ENCODE data around the gene TCERG1.

Gene TCERG1

GRCh38 chr5:146457431-146457830 is 10.3 kb downstream of the TCERG1 start:
- DNase-seq (ENCODE audit: low spot score): no peak

DNA sequence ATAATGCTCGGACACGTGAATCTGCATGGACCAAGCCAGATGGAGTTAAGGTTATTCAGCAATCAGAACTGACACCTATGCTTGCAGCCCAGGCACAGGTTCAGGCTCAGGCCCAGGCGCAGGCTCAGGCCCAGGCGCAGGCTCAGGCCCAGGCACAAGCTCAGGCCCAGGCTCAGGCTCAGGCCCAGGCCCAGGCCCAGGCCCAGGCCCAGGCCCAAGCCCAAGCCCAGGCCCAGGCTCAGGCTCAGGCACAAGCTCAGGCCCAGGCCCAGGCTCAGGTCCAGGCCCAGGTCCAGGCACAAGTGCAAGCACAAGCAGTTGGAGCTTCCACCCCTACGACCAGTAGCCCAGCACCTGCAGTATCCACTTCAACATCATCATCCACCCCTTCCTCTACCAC is 11.8 kb downstream of the TCERG1 start:
- no peak for DNase-seq (ENCODE audit: low spot score)

- no peak for DNase-seq (ENCODE audit: low spot score)
These were observed 14.2 kb downstream of the TCERG1 start for GRCh38 chr5:146461319-146461718.

GRCh38 chr5:146463446-146463845 is 16.3 kb downstream of the TCERG1 start:
- no peak for DNase-seq (ENCODE audit: low spot score)

GRCh38 chr5:146466521-146467349 is 19.6 kb downstream of the TCERG1 start:
- no peak for DNase-seq (ENCODE audit: low spot score)

DNA sequence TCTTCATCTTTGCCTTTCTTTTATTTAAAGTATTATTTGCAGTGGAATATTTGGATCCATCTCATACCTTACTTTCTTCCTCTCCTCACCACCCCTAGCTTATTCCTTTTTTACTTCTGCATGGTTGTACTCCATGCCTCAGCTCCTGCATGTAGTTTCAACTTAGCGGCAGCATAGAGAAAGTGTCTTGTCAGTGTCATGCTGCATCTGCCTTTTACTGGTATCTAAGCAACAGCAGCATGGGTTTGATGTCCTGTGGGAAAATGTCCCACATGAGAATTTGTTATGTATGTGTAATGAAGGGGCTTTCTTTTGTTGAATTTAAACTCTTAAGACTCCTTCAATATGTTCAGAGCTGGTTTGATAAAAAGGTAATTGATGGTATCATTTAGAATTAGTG is 20.6 kb downstream of the TCERG1 start:
- no peak for DNase-seq (ENCODE audit: low spot score)

DNA sequence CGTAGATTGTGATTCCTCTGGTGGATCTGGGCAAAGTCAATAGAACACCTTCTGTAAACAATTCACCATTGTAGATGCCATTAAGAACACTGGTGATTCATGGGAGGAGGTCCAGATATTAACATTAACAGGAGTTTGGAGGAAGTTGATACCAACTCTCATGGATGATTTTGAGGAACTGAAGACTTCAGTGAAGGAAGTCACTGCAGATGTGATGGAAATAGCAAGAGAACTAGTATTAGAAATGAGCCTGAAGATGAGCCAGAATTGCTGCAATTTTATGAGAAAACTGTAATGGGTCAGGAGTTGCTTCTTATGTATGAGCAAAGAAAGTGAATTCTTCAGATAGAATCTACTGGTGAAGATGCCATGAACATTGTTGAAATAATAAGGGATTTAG is 26.9 kb downstream of the TCERG1 start:
- DNase-seq (ENCODE audit: low spot score): no peak

GRCh38 chr5:146475190-146475780 is 28.2 kb downstream of the TCERG1 start:
- DNase-seq (ENCODE audit: low spot score): no peak

- no peak for DNase-seq (ENCODE audit: low spot score)
These were observed 28.8 kb downstream of the TCERG1 start for GRCh38 chr5:146475906-146476305.

DNA sequence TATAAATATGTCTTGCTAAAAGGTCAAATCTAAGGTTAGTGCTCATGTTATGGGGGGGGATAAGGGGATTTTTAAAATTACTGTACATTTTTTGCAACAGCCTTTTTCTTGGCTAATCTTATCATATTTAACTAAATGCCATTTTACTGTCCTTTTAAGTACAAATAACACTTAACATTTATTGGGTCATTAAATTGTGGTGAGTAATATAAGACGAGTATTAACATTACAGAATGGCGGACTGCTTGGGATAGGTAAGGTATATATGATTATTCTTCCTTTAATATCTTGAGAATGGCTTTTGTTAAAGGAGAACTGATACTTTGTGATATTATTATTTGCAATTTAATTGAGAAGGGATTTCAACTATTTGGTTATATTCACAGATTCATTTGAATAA is 35.6 kb downstream of the TCERG1 start:
- DNase-seq (ENCODE audit: low spot score): no peak

DNA sequence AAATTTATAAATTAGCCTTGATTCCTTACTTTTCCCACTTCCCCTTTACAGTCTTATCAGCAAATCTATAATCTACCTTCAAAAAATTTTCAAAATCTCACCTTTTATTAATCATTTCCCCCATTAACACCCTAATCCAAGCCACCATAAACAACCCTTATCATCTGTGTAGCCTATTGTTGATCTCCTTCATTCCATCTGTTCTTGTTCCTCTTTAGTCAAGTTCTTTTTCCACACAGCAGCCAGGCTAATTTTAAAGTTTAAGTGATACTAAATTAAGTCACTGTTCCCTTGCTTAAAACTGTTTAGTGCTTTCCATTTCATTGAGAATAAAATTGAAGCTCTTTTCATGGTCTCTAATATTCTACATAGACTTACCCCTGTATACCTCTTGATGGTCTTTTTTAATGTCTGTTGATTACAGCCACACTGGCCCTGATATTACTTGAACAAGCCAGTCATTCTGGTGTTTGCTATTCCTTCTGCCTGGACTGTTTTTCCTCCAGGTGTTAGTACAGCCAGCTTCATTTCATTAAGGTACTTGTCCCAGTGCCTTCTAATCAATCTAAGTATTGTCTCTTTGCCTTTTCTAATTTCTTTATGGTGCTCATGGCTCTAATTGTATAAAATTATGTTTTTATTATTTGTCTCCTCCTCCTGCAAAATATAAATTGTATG is 37.7 kb downstream of the TCERG1 start:
- DNase-seq (ENCODE audit: low spot score): no peak

GRCh38 chr5:146490089-146490843 is 43.1 kb downstream of the TCERG1 start:
- no peak for DNase-seq (ENCODE audit: low spot score)

DNA sequence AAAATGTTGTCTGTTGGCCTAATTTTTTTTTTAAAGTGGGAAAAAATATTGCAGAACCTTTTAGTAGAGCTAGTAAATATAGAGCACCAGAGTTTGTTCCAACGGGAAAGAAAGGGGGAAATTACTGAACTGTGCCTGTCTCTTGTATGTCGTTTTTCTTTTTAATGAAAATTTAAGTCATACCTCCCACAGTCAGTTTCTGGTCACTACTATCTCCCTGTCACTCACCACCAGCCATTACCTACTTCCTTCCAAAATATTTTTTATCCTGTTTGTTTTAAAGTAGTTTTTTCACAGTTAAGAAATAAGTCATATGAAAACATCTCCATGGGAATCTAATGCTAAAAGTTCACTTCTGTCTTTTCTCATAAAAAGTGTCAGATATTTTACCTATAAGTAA is 47.5 kb downstream of the TCERG1 start:
- DNase-seq (ENCODE audit: low spot score): no peak

GRCh38 chr5:146499680-146500079 is 52.5 kb downstream of the TCERG1 start:
- DNase-seq (ENCODE audit: low spot score): no peak

- no peak for DNase-seq (ENCODE audit: low spot score)
These were observed 60.3 kb downstream of the TCERG1 start for GRCh38 chr5:146507428-146507827.

- DNase-seq (ENCODE audit: low spot score): no peak
These were observed 63.5 kb downstream of the TCERG1 start for GRCh38 chr5:146510559-146511125.

- no peak for DNase-seq (ENCODE audit: low spot score)
These were observed 66.3 kb downstream of the TCERG1 start for GRCh38 chr5:146513462-146513861.

DNA sequence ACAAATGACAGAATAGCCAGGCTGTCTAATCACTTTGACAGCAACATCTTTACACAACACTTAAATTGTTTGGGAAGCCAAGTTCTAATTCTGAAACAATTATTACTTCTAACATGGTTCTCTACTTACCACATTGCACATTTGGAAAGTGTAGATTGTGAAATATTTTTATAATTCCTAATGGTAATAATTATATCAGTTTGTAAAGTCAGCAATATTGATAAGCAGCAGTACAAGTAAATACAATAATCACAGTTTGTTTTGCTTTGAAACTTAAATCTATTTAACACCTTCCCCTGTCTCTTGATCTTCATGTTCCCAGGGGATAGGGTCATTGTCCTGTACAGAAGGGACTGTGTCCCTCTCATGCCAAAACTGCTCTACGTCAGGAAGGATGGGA is 67.4 kb downstream of the TCERG1 start:
- no peak for DNase-seq (ENCODE audit: low spot score)

DNA sequence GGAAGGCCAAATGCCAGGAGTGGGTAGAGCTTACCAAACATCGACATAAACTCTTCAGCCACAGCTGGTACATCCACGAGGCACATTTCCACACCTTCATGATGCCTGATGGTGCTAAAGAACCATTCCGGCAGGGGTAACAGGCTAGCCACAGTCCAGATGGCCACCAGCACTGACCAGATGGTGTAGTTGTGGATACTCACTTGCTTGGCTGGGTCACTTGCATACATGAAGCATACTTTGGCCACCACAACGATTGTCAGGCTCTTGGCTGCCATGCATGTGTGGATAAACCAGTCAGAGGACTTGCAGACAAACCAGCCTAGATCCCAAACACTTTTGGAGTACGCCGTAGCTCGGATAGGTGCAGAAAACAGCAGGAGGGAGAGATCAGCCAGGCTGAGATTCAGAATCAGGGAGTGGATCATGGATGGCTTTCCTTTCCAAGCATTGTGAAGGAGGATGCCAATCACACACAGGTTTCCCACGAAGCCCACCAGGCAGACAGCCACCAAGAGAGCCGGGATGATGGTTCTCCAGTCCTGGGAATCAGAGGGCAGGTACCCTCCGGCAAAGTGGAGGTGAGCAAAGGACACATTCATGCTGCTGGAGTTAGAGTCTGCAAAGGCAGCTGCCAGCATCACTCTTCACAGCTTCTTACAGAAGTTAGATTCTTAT is 68.5 kb downstream of the TCERG1 start:
- no peak for DNase-seq (ENCODE audit: low spot score)

DNA sequence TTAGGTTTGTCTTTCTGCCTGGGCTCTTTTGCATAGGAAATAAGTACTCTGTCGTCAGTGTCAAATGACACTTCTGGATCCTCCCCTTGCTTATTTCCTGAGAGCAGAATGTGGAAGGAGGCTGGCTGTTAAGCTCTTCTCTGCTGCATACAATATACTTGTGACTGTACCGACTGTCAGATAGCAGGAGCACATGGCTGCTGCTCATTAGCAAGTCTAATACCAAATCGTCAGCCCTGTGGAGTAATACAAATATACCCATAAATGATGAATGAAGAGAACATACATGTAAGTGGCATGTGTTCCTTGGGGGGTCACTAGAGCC is 69.0 kb downstream of the TCERG1 start, which contains the start of gene GPR151:
TSS of gene GPR151 (minus strand) at position 40 of the 325 bp plus-strand sequence. CDS start 77 bp downstream, outside the sequence.
- no peak for DNase-seq (ENCODE audit: low spot score)

DNA sequence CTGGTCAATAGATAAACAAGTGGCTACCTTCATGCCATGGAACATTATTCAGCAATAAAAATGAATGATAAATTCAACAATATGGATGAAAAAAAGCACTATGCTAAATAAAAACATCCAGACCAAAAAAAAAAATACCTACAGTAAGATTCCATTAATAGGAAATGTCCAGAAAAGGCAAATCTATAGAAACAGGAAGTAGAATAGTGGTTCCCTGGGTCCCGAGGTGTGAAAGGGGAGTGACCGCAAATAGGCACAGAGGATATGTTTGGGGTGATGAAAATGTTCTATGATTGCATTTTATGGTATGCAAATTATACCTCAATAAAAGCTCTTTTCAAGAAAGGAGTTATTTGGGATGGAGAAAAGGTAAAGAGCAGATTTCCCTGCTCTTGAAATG is 72.4 kb downstream of the TCERG1 start:
- no peak for DNase-seq (ENCODE audit: low spot score)
